Epidermal melanocyte (primary cell): ENCODE measurements around the gene RAB25.

Source experiments
- DNase-seq: peaks from one replicate; pipeline ENCODE4 v3.0.0; 2011; ENCODE audit warnings: low spot score; ENCODE audit not compliant: insufficient read length

The RAB25 gene

GRCh38 chr1:156100205-156100995, 39.4 kb downstream of the RAB25 start:
- DNase-seq, result peak; percentile 14

DNA sequence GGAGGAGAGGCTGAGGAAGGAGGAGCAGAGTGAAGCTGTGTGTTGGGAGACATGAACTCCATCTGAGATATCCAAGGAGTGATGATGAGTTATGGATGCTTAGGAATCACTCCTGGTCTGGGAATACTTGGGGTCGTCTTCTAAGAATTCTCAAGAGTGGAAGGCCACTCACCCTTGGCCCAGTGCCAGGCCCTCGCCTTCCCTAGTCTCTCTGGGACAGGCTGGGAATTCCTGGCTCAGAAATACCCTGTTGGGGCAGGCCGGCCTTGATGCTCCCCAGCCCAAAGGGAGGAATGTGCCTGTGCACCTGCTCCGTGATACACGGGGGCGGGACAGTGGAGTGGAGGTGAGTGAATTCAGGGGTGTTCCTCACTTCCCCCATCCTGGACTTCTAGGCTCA, 40.9 kb downstream of the RAB25 start:
- no peak for DNase-seq

DNA sequence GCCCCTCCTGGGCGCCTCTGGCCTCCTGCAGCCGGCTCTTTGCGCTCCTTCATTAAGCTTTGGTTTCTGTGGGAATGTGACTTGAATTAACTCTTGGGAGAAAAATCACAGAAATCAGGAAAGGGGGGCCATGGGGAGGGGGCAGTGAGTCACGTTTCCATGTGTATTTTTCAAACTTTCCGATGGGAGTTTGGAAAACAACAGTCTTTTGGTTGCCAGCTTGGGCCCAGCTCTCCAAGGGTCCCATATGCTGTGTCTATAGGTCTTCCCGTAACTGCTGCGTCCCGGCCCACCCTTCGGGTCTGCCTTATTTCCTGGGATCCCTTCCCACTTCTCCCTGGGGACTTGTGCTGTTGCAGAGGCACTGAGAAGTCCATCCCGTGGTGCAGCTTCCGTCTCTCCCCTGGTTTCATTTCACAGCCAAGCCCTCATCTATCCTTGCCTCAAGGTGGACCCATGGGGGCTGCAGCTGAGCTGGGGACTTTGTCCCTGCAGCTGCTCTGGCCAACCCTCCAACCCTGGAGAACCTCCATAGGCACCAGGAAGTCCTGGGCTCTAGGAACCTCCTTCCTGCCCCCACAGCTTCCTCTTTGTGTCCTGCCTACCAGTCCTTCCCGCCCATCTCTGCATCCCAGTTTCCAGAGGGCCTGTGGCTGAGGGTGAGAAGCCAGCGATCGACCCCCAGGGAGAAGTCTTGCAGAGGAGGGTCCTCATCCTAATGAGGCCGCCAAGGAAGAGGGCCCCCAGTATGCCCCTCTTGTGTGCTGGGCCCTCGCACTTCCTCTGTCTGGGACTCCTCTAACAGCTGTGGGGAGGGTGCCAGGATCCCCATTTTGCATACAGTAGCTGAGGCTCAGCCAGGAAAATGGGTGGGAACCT, 41.9 kb downstream of the RAB25 start:
- no peak for DNase-seq

GRCh38 chr1:156103521-156103947, 42.6 kb downstream of the RAB25 start:
- peak; percentile 51 for DNase-seq

GRCh38 chr1:156104065-156104810, 43.3 kb downstream of the RAB25 start:
- peak; percentile 84 for DNase-seq

GRCh38 chr1:156104861-156105832, 44.2 kb downstream of the RAB25 start:
- DNase-seq, result no peak

DNA sequence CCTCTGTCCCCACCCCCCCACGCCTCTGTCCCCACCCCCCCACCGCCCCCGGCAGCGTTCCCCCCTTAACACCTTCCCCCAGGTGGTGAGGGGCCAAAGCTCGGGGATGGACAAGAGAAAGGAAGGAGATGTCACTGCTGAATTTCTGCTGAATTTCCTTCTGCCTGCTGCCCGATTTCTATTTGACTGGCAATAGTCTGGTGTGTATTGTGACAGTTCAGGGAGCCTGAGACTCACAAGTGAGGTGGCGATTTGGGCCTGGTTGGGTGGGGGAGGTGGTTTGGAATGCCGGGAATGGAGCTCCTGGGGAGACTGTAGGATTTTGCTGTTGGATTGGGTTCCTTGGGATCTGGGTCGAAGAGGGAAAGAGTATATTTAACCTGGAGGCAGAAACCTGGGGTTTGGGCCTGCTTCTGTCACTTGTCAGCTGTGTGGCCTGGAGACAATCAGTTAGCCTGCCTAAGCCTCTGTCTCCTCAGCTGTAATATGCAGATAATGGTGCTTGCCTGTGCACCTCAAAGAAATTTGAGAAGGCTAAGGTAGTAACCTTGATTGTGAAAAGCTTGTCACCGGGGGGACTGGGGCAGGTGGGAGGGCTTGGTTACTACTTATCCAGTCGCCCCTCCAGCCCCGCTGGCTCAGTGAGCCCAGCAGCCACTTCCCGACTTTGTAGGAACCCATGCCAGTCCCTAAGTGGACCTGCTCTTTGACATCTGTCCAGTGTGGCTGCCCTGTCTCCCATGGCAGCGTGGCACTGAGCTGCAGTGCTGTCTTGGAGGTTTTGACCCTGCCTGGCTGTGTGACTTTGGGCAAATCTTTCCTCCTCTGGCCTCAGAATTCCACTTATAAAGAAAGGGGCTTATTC, 45.9 kb downstream of the RAB25 start:
- DNase-seq, result no peak

GRCh38 chr1:156108057-156108456, 47.1 kb downstream of the RAB25 start:
- DNase-seq, result no peak

GRCh38 chr1:156108664-156109241, 47.8 kb downstream of the RAB25 start:
- no peak for DNase-seq

GRCh38 chr1:156110252-156110651, 49.3 kb downstream of the RAB25 start:
- no peak for DNase-seq

DNA sequence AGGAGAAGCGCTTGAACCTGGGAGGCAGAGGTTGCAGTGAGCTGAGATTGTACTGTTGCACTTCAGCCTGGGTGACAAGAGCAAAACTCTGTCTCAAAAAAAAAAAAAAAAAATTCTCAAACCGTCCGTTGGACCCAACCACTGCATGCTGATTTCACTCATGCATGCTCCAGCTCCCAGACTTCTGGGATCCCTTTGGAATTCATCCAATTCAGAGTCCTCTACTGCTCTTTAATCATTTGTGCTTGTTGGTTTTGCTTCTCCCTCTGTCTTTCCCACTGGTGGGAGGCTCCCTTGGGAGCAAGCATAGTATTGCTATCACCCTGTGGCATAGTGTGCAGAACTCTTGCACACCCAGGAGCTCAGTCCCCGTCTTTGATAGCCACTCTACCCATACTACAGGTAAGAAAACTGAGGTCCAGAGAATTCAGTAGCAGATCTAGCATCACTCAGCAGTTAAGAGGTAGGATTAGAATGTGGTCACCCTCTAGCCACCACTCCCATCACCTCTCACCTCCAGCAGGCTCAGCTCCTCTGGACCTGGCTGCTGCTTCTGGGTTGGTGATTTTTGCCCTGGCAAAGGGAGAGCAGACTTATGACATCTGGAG, 50.5 kb downstream of the RAB25 start:
- no peak for DNase-seq

- DNase-seq, result no peak
Measured at GRCh38 chr1:156112276-156113137, 51.5 kb downstream of the RAB25 start.

DNA sequence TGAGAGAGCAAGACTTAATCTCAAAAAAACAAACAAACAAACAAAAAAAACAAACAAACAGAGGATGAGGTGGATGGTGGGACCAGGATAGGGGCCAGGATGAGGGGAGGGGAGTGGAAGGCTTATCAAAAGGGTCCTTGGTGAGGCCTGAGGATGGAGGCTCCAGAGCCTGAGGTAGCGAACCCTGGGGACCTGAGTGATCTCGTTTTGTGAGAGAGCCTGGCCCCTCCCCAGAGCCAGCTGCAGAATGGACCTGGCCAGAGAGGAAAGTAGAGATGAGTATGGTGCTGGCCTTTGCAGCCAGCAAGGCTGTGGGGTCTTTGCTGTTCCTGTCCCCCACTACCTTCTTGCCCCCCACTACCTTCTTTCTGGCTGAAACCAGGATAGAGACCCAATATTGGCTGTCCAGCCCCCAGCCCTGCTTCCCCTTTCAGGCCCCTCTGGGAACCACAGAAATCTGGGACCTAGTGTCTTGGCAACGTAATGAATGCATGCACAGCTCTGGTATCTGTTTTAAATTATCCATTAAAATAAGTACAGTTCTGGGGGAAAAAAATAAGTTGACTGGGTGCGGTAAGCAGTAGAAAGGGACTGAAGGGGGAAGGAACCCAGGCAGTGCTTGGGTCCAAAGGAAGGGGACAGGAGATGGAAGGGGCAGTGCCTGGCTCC, 52.5 kb downstream of the RAB25 start:
- DNase-seq, result no peak

- DNase-seq, result peak; percentile 76
Measured at GRCh38 chr1:156114101-156114918, 53.4 kb downstream of the RAB25 start, which contains the start of gene LMNA. TSS of gene LMNA (plus strand) at chr1:156114711. CDS start at chr1:156114919, 208 bp downstream.

DNA sequence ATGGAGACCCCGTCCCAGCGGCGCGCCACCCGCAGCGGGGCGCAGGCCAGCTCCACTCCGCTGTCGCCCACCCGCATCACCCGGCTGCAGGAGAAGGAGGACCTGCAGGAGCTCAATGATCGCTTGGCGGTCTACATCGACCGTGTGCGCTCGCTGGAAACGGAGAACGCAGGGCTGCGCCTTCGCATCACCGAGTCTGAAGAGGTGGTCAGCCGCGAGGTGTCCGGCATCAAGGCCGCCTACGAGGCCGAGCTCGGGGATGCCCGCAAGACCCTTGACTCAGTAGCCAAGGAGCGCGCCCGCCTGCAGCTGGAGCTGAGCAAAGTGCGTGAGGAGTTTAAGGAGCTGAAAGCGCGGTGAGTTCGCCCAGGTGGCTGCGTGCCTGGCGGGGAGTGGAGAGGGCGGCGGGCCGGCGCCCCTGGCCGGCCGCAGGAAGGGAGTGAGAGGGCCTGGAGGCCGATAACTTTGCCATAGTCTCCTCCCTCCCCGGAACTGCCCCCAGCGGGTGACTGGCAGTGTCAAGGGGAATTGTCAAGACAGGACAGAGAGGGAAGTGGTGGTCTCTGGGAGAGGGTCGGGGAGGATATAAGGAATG, 54.1 kb downstream of the RAB25 start:
- DNase-seq, result no peak
